ENCODE measurements around the gene ZNF136. TPM values are rescaled to one million over a fixed set of nuclear protein-coding genes. Genes with fewer than 3 reads are reported as not detected.

The ZNF136 gene
- total RNA-seq, 2 experiments from 2014 or later = 13.9 to 14.7 TPM

DNA sequence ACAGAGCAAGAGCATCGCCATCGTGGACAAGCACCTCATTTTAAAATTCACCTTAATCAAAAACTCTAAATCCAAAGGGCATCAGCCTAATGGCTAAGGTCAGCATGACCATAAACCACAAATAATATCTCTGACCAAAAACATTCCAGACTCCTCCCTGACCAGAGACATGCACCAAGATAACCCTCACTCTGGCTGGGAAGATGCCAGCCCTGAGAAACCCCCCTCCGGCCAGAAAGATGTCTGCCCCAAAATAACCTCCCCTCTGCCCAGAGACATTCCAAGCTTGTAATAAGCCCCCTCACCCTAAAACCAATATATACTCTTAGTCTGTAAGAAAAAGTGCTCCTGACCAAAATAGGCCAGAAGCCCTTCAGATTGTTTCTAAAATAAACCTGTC is 70.1 kb downstream of the ZNF136 start:
- POLR2A ChIA-PET = no interaction called here
- no peak for ATAC-seq
- H3K27ac Mint-ChIP-seq = no peak overlapping the region
- peaks cover 22% of the 10 kb centered on the region for H3K36me3 Mint-ChIP-seq (ENCODE audit: low read depth)
- no peak overlapping the region for H3K4me3 Mint-ChIP-seq
- no peaks in the 10 kb centered on the region for H3K27me3 Mint-ChIP-seq (ENCODE audit: low read depth)
- H3K9me3 Mint-ChIP-seq (ENCODE audit: insufficient read depth) = peaks cover 34% of the 10 kb centered on the region
- DNase-seq = no peak
- CTCF ChIA-PET = no interaction called here
- H3K4me1 Mint-ChIP-seq (ENCODE audit: low read depth) = no peaks in the 10 kb centered on the region

GRCh38 chr19:12237143-12237839 is 74.4 kb downstream of the ZNF136 start:
- ChIA-PET CTCF (no interaction called here), POLR2A (no interaction called here)
- Mint-ChIP-seq H3K4me1 (ENCODE audit: low read depth) (no peaks in the 10 kb centered on the region), H3K27me3 (ENCODE audit: low read depth) (no peaks in the 10 kb centered on the region), H3K27ac (no peak overlapping the region), H3K9me3 (ENCODE audit: insufficient read depth) (peaks cover 30% of the 10 kb centered on the region), H3K4me3 (no peak overlapping the region), H3K36me3 (ENCODE audit: low read depth) (peaks cover 14% of the 10 kb centered on the region)
- no peak for DNase-seq
- no peak for ATAC-seq

Other genes with a start within 250 kb of the ZNF136 start
- gene ZNF700, start 238.0 kb upstream of the ZNF136 start, total RNA-seq = 10 to 100 TPM; 22.7 to 25.7 TPM
- gene ZNF763, start 198.1 kb upstream of the ZNF136 start, total RNA-seq = 1 to 10 TPM; 2.0 to 2.3 TPM
- gene ZNF433, start 127.4 kb upstream of the ZNF136 start, total RNA-seq = under 1 TPM; 0.60 to 0.95 TPM
- 1 to 10 TPM; 1.1 to 1.7 TPM for gene ZNF878, start 110.1 kb upstream of the ZNF136 start, total RNA-seq
- 1 to 10 TPM; 1.7 to 2.4 TPM for gene ZNF844, start 98.4 kb upstream of the ZNF136 start, total RNA-seq
- 1 to 10 TPM; 3.2 to 4.1 TPM for gene ZNF20, start 22.7 kb upstream of the ZNF136 start, total RNA-seq
- gene ZNF625, start 6.4 kb upstream of the ZNF136 start, total RNA-seq = 1 to 10 TPM; 2.9 to 5.2 TPM
- gene ZNF44, start 131.8 kb downstream of the ZNF136 start, total RNA-seq = 10 to 100 TPM in 1 of 2 experiments, 1 to 10 TPM in 1; 9.8 to 11.6 TPM
- 1 to 10 TPM; 3.1 to 3.2 TPM for gene ZNF563, start 170.5 kb downstream of the ZNF136 start, total RNA-seq
- 1 to 10 TPM; 1.3 to 2.0 TPM for gene ZNF442, start 202.6 kb downstream of the ZNF136 start, total RNA-seq
- gene ZNF799, start 238.2 kb downstream of the ZNF136 start, total RNA-seq = 1 to 10 TPM; 4.5 to 4.7 TPM

Measured in activated CD8-positive, alpha-beta T cell treated with anti-CD3 and anti-CD28 coated beads, Interleukin-2, amount 10 ng/mL, durations not matched to agents 7 days and 5 days (primary cell).